Measurements from ENCODE around the gene TAPT1.

TAPT1 gene

GRCh38 chr4:16139066-16139945 lies 87.0 kb downstream of the TAPT1 start:
- no peak for DNase-seq (ENCODE audit: low read depth, low spot score)

GRCh38 chr4:16136827-16137226 lies 89.4 kb downstream of the TAPT1 start:
- no peak for DNase-seq (ENCODE audit: low read depth, low spot score)

GRCh38 chr4:16136311-16136710 lies 90.0 kb downstream of the TAPT1 start:
- DNase-seq (ENCODE audit: low read depth, low spot score), result no peak

DNA sequence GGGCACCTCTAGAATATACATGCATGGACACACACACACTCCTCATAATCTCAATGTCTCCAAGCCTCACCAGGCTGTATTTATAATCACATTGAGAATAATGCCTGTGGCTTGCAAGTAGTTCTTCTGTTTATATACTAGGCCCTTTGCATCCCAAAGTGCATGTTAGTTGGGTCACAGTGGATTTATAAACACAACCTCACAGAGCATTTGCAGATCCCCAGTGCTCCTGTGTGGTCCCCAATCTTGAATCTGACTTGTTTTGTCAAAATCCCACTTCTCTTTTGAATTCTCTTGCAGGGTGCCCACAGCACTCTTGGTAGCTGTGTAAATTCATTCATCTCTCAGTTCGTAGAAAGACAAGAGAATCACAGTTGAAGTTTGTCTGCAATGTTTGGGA lies 92.9 kb downstream of the TAPT1 start:
- no peak for DNase-seq (ENCODE audit: low read depth, low spot score)

- no peak for DNase-seq (ENCODE audit: low read depth, low spot score)
These were observed 95.0 kb downstream of the TAPT1 start for GRCh38 chr4:16131293-16131692.

DNA sequence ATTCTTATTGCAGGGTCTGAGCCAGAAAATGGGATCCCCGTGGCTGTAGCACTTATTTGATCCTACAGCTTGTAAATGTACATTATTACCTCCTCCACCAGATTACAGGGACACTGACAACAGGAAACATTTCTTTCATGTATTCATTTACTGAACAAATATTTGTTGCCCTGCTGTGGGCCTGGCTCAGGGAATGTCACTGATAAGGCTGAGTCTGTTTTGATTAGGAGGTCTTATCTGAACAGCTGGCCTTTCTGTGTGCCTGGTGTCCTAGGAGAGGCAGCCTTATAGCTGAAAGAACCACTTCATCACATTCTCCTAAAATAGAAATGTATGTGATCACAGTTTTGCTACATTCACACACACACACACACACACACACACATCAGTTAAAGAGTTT lies 96.9 kb downstream of the TAPT1 start:
- no peak for DNase-seq (ENCODE audit: low read depth, low spot score)

DNA sequence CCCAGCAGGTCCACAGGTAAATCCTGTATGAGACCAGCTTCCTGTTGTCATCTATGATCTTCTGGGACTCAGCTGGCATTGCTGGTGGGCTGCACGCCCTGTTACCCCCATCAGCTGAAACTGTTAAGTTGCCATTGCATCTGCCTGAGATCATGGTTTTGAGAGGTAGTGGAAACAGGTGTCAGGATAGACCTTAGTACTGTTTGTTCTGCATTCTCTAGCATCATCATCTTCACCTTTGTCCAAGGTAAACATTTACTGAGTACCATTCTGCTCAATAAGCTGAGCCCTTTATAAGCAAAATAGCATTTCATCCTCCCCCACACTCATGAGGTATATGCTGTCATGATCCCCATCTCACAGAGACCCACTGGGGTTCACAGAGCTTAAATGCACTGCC lies 99.6 kb downstream of the TAPT1 start:
- no peak for DNase-seq (ENCODE audit: low read depth, low spot score)

GRCh38 chr4:16125571-16126445 lies 100.5 kb downstream of the TAPT1 start:
- DNase-seq (ENCODE audit: low read depth, low spot score), result no peak

GRCh38 chr4:16124232-16124631 lies 102.0 kb downstream of the TAPT1 start:
- DNase-seq (ENCODE audit: low read depth, low spot score), result no peak

DNA sequence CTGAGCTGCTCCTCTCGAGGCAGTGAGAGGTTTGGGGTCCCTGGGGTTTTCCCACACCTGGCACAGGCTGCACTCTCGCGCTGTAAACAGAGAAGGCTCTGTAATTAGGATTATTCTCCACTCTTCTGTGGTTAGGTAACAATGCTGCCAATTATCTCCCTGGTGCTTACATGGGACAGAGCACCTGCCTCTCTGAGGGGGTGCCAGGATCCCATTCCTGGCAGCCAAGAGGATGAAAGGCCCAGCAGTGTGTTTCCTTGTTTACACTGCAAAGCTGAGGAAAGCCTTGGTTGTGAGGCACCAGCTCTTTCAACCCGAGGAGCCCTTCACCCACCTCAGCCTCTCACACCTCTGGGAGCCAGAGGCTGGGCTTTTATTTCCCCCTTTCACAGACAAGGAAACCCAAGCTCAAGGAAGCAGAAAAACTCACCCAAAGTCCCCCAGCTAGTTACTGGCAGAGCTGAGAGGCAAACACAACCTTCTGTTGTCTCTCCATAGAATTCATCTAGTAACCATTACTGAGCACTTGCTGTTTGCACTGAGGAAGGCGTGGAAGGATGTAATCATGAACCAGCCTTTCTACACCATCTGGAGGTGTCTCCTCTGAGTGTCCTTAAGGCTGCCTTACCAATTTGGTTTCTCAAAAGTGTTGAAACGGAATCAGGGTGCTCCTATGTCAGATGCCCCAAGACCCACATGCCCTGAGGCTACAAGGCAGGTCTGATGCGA lies 102.8 kb downstream of the TAPT1 start:
- no peak for DNase-seq (ENCODE audit: low read depth, low spot score)

- DNase-seq (ENCODE audit: low read depth, low spot score), result no peak
These were observed 103.5 kb downstream of the TAPT1 start for GRCh38 chr4:16122784-16123183.

DNA sequence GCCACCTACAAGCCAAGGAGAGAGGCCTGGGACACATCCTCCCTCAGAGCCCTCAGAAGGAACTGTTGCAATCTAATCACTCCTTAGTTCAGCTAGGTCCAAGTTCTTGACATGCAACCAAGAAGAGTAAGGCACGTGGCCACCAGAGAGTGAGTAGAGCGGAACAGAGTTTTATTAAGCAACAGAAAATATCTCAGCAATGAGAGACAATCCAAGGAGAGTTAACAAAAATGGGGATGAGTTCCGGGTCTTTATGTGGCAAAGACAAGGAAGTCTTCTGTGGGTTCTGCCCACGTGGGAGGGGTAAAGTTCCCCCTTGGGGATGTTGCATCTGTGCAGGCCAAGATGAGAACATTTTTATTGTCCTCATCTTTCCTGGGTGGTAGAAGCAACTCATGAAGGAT lies 104.0 kb downstream of the TAPT1 start:
- DNase-seq (ENCODE audit: low read depth, low spot score), result no peak

DNA sequence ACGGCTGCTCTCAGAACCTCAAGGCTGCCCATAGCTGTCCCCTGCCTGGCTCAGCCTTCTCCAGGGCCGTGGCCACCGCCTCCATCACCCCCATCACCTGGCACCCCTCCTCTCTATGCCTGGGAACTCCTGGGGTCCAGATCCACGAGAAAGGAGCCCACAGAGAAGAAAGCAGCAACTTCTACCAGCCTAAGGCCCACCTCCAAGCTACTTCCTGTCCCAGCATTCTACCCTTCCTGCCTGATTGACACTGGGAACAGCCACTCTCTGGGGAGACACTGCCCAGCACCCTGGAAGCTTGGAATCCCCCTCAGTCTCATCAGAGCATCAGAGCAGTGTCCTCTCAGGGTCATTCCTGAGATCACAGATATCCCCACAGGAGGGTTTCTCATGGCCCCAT lies 105.6 kb downstream of the TAPT1 start:
- DNase-seq (ENCODE audit: low read depth, low spot score), result no peak

DNA sequence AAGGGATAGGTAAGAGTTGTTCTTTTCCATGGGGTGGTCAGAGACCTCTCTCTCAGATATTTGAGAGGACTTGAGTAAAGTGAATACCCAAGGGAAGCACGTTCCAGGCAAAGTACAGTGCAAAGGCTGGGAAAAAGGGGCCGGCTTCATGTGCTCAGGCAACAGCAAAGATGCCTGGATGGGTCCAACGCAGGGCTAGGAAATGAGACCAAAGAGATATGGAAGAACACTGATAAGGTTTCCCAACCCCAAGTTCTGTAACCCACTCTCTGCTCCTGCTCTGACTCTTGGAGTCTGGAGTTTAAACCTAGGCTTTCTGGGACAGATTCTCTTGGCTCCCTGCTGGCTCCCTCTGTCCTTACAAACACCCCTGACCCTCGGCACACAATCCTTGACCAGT lies 106.3 kb downstream of the TAPT1 start:
- no peak for DNase-seq (ENCODE audit: low read depth, low spot score)

GRCh38 chr4:16118090-16118489 lies 108.2 kb downstream of the TAPT1 start:
- DNase-seq (ENCODE audit: low read depth, low spot score), result no peak

- DNase-seq (ENCODE audit: low read depth, low spot score), result no peak
These were observed 109.1 kb downstream of the TAPT1 start for GRCh38 chr4:16117164-16117563.

GRCh38 chr4:16116493-16116990 lies 109.7 kb downstream of the TAPT1 start:
- no peak for DNase-seq (ENCODE audit: low read depth, low spot score)

- DNase-seq (ENCODE audit: low read depth, low spot score), result no peak
These were observed 110.3 kb downstream of the TAPT1 start for GRCh38 chr4:16116019-16116418.

- no peak for DNase-seq (ENCODE audit: low read depth, low spot score)
These were observed 111.7 kb downstream of the TAPT1 start for GRCh38 chr4:16114546-16114945.

- no peak for DNase-seq (ENCODE audit: low read depth, low spot score)
These were observed 112.5 kb downstream of the TAPT1 start for GRCh38 chr4:16113741-16114140.

DNA sequence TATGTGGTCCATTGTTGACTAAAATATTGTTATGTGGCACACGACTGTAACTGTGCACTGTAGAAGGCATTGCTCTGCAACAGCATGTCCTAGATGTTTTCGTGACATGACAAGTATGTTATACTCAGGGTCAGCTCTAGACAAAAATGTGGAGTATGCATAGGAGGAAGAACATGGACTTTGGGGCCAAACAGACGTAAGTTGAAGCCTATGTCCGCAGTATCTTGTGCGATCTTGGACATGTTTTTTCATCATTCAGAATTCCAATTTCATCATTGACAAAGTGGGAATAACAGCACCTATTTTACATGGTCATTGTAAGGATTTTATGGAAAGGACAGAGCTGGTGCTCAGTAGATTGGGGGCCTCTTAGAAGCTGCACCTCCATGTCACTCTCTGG lies 114.7 kb downstream of the TAPT1 start:
- DNase-seq (ENCODE audit: low read depth, low spot score), result no peak

All from activated naive CD8-positive, alpha-beta T cell treated with anti-CD3 and anti-CD28 coated beads, Interleukin-2, amount 50 U/mL, for 16 hours (primary cell).